GM12878 (cell line): ENCODE results near the gene CTBP1. TPM values are rescaled to one million over a fixed set of nuclear protein-coding genes. Genes with fewer than 3 reads are reported as not detected.

Experiments
- ATAC-seq: fragments of 200-7000 bp; cut with Tn5 transposase; 3 replicates; pipeline ENCODE4 v1.9.1; 2020; ENCODE audit warnings: mild to moderate bottlenecking, moderate library complexity
- BruUV-seq: library from RNA; stranded (reverse); fragments of 400-500 nt; replicated peaks from 2 replicates; lab custom pipeline; 2021; lab: Mats Ljungman, UMichigan
- CTCF ChIA-PET: fragments of 300-600 bp; sonication (Branson Sonifier 250); formaldehyde crosslinking; extraction: SDS; loops from one replicate; lab custom pipeline; 2021; ENCODE audit warnings: inconsistent platforms; lab: Yijun Ruan, JAX
- POLR2A ChIA-PET: fragments of 350-600 bp; formaldehyde crosslinking; extraction: SDS; loops from one replicate; lab custom pipeline; 2021; ENCODE audit warnings: inconsistent platforms; lab: Charles Lee
- RAD21 ChIA-PET: fragments of 300-600 bp; sonication (Branson Sonifier 250); formaldehyde crosslinking; loops from one replicate; lab custom pipeline; 2023; ENCODE audit warnings: antibody characterized with exemption; ENCODE audit not compliant: unreplicated experiment; lab: Charles Lee
- SMC1A ChIA-PET: fragments of 300-600 bp; sonication (Branson Sonifier 250); formaldehyde crosslinking; loops from one replicate; lab custom pipeline; 2023; ENCODE audit not compliant: unreplicated experiment, uncharacterized antibody; lab: Charles Lee
- DNase-seq: peaks from one replicate; pipeline ENCODE4 v3.0.0-alpha.2; 2011; ENCODE audit warnings: low read depth, low spot score
- FAIRE-seq: peaks from 3 replicates; lab custom pipeline; 2011; peaks lifted over from hg19 to GRCh38; lab: Jason Lieb, UNC
- H2AFZ ChIP-seq: 2 replicates; pipeline ENCODE4 v1.6.0; 2011; ENCODE audit warnings: low read depth, low read length, control low read depth; ENCODE audit not compliant: control insufficient read depth
- H3K27ac ChIP-seq: 2 replicates; pipeline ENCODE4 v1.5.1; 2011; ENCODE audit warnings: control low read depth; ENCODE audit not compliant: control insufficient read depth, insufficient read depth
- H3K27me3 ChIP-seq, 2 experiments: replicated peaks in 1 of 2; 2 replicates each; pipeline versions ENCODE4 v1.6.0 to v1.6.1; 2011; ENCODE audit warnings: low read length in 1 of 2; ENCODE audit not compliant: control insufficient read depth in 2 of 2, insufficient read depth in 2 of 2
- H3K36me3 ChIP-seq, 2 experiments: 2 replicates each; pipeline ENCODE4 v1.5.1; 2011; ENCODE audit warnings: low read length in 1 of 2; ENCODE audit not compliant: control insufficient read depth in 2 of 2, insufficient read depth in 2 of 2
- H3K4me1 ChIP-seq: 2 replicates; pipeline ENCODE4 v1.6.1; 2011; ENCODE audit warnings: mild to moderate bottlenecking, low read length, moderate library complexity, mixed read lengths; ENCODE audit not compliant: control insufficient read depth, insufficient read depth
- H3K4me2 ChIP-seq: 2 replicates; pipeline ENCODE4 v1.6.0; 2011; ENCODE audit warnings: control low read depth; ENCODE audit not compliant: control insufficient read depth, insufficient read depth
- H3K4me3 ChIP-seq: fragments of 200-600 bp; sonication (generic); 2 replicates; pipeline ENCODE4 v1.5.1; 2016
- H3K79me2 ChIP-seq: 2 replicates; pipeline ENCODE4 v1.6.0; 2011; ENCODE audit warnings: low read length; ENCODE audit not compliant: control insufficient read depth, insufficient read depth
- H3K9ac ChIP-seq: 2 replicates; pipeline ENCODE4 v1.8.0; 2011; ENCODE audit warnings: low read length, control low read depth, mixed read lengths; ENCODE audit not compliant: control insufficient read depth, insufficient read depth
- H3K9me3 ChIP-seq: replicated peaks from 3 replicates; pipeline ENCODE4 v1.5.1; 2011; ENCODE audit warnings: mild to moderate bottlenecking, low read length; ENCODE audit not compliant: control insufficient read depth, insufficient read depth
- H4K20me1 ChIP-seq: 2 replicates; pipeline ENCODE4 v1.6.0; 2011; ENCODE audit not compliant: control insufficient read depth, insufficient read depth
- ATF2 ChIP-seq: IDR thresholded peaks from 2 replicates; pipeline ENCODE4 v1.6.1; 2012; ENCODE audit warnings: low read length, inconsistent platforms
- CBX5 ChIP-seq: sonication (generic); IDR thresholded peaks from 2 replicates; pipeline ENCODE4 v1.6.1; 2016; ENCODE audit warnings: low read depth, moderate library complexity, mild to moderate bottlenecking, inconsistent platforms
- GABPA ChIP-seq: IDR thresholded peaks from 2 replicates; pipeline ENCODE4 v1.6.1; 2014; ENCODE audit warnings: antibody characterized with exemption, low read depth, mild to moderate bottlenecking, inconsistent platforms
- HCFC1 ChIP-seq: fragments of 150-350 bp; IDR thresholded peaks from 2 replicates; pipeline ENCODE4 v1.6.1; 2014; ENCODE audit warnings: low read length
- PAX5 ChIP-seq: IDR thresholded peaks from 2 replicates; pipeline ENCODE4 v1.6.1; 2011; ENCODE audit warnings: low read depth, low read length, borderline replicate concordance
- POLR2A ChIP-seq: IDR thresholded peaks from 2 replicates; pipeline ENCODE4 v1.6.1; 2011; ENCODE audit warnings: low read depth, mild to moderate bottlenecking, low read length
- SMC3 ChIP-seq: IDR thresholded peaks from 2 replicates; pipeline ENCODE4 v1.6.1; 2011; ENCODE audit warnings: low read length, improper control_type of control experiment, borderline replicate concordance
- TARDBP ChIP-seq: IDR thresholded peaks from 2 replicates; pipeline ENCODE4 v1.6.1; 2016; ENCODE audit warnings: borderline replicate concordance
- YBX1 ChIP-seq: fragments of 450-650 bp; IDR thresholded peaks from 2 replicates; pipeline ENCODE4 v1.6.1; 2016; ENCODE audit warnings: antibody characterized with exemption
- WGBS: methylation state at CpG from one replicate; pipeline ENCODE4 v1.1.6; 2016; ENCODE audit warnings: low lambda C conversion rate; ENCODE audit not compliant: insufficient replicate concordance, insufficient coverage; ENCODE audit errors: missing lambda C conversion rate; 5-methylcytosine and 5-hydroxymethylcytosine counted together
- in situ Hi-C: fragments of 300-500 bp; cut with MboI; formaldehyde crosslinking; loops from 9 replicates; pipeline ENCODE4 v1.14.3; 2018; ENCODE audit warnings: mixed read lengths
- intact Hi-C: fragments of 100-400 bp; cut with micrococcal nuclease; formaldehyde crosslinking; loops from one replicate; pipeline ENCODE4 v1.14.2; 2022; ENCODE audit not compliant: unreplicated experiment
- polyA plus RNA-seq, 11 experiments: library from polyadenylated mRNA; depleted of rRNA in 4 of 11; unstranded in 6 of 11; stranded (reverse) in 5 of 11; fragments of >200 nt; fragmentation: Nextera tagmentation in 4 of 11; fragmentation: Illumina TruSeq in 1 of 11; extraction: Ambion mirVana in 4 of 11; extraction: Trizol in 1 of 11; gene quantifications; 1 replicate in 1 of 11; 2 replicates in 10 of 11; pipeline versions ENCODE4 v1.2.1 to v1.2.3, GENCODE V29; 2011 to 2016; ENCODE audit warnings: inconsistent platforms in 2 of 11, missing spikeins in 2 of 11, low read depth in 1 of 11
- total RNA-seq, 4 experiments: library from RNA; depleted of rRNA in 3 of 4; stranded (reverse); fragments of >200 nt in 3 of 4; fragmentation: Illumina TruSeq in 1 of 4; extraction: Trizol in 1 of 4; gene quantifications; 2 replicates each; pipeline versions ENCODE4 v1.2.1 to v1.2.3, GENCODE V29; 2013 to 2021
- TF ChIP-seq, protein P1 (sequence below): fragments of 150-350 bp; IDR thresholded peaks from 2 replicates; pipeline ENCODE4 v1.6.1; 2016; ENCODE audit warnings: low read depth, low read length
- TF ChIP-seq, protein P2 (sequence below): IDR thresholded peaks from 2 replicates; pipeline ENCODE4 v1.6.1; 2011; ENCODE audit warnings: borderline replicate concordance, low read depth, mild to moderate bottlenecking, moderate library complexity, low read length; ENCODE audit not compliant: insufficient read depth, poor library complexity, severe bottlenecking

Gene CTBP1
- total and polyA plus RNA-seq, 10 of the 15 experiments (the other 5 are each of a cell fraction or from before 2014, with no cell fraction given), result 7.4 to 182 (median 63.1) TPM

- Histone ChIP-seq H3K4me3 (no peak overlapping the region), H3K4me2 (no peak overlapping the region), H3K9me3 (no peaks in the 10 kb centered on the region), H2AFZ (no peak overlapping the region), H3K36me3 (peaks cover 13 to 33% of the 10 kb centered on the region in 2 experiments), H3K27ac (no peak overlapping the region), H3K79me2 (no peaks in the 10 kb centered on the region), H3K4me1 (peaks cover 17% of the 10 kb centered on the region), H3K27me3 (no peaks in the 10 kb centered on the region), H3K9ac (no peak overlapping the region), H4K20me1 (no peaks in the 10 kb centered on the region)
- ChIA-PET RAD21 (no interaction called here), CTCF (no interaction called here), SMC1A (no interaction called here), POLR2A (no interaction called here)
- TF ChIP-seq YBX1, result no peak
- TF ChIP-seq TARDBP, result no peak
- in situ Hi-C loops (no loop called here), intact Hi-C loops (no loop called here)
- ATAC-seq, result no peak
- no peak for DNase-seq
- FAIRE-seq, result no peak
- 97% methylated on average over 13 of the region's 13 CpGs for WGBS
- BruUV-seq, result no TSS peak
Observed at GRCh38 chr4:1211371-1211770, 37.6 kb downstream of the CTBP1 start.

DNA sequence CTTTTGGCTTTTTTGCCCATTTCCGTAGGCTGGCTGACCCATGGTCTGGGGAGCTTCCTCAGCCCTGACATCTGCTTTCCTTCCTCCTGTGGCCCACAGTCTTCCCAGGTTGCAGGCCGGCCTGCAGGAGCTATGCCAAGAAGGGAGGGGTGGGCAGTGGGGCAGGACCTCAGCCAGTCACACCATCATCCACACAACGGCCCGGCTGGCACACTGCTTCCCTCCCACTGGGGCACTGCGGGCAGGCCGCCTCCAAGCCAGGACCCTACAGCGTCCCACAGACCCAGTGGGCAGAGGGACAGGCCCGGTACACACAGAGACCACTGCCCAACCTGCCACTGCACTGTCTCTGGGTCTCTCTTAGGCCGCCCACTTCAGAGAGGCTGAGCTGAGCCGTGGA lies 38.0 kb downstream of the CTBP1 start:
- H3K36me3 ChIP-seq, result peaks cover 13 to 30% of the 10 kb centered on the region in 2 experiments
- no peak for DNase-seq
- no peak for FAIRE-seq
- BruUV-seq, result no TSS peak
- H3K27me3 ChIP-seq, result no peaks in the 10 kb centered on the region
- no peaks in the 10 kb centered on the region for H3K79me2 ChIP-seq
- no peak overlapping the region for H3K9ac ChIP-seq
- no peaks in the 10 kb centered on the region for H3K9me3 ChIP-seq
- no peak for ATAC-seq
- in situ Hi-C loops (no loop called here), intact Hi-C loops (no loop called here)
- no peak overlapping the region for H2AFZ ChIP-seq
- CTCF ChIA-PET, result no interaction called here
- RAD21 ChIA-PET, result no interaction called here
- no peak overlapping the region for H3K4me3 ChIP-seq
- H3K27ac ChIP-seq, result no peak overlapping the region
- H3K4me2 ChIP-seq, result no peak overlapping the region
- POLR2A ChIA-PET, result no interaction called here
- SMC1A ChIA-PET, result no interaction called here
- H4K20me1 ChIP-seq, result no peaks in the 10 kb centered on the region
- 94% methylated on average over 10 of the region's 10 CpGs for WGBS
- H3K4me1 ChIP-seq, result peaks cover 13% of the 10 kb centered on the region
- TF ChIP-seq HCFC1 (no peak), CBX5 (no peak), ATF2 (no peak), SMC3 (no peak), POLR2A (no peak), GABPA (no peak), PAX5 (no peak), YBX1 (no peak)
- TF ChIP-seq, protein P1, sequence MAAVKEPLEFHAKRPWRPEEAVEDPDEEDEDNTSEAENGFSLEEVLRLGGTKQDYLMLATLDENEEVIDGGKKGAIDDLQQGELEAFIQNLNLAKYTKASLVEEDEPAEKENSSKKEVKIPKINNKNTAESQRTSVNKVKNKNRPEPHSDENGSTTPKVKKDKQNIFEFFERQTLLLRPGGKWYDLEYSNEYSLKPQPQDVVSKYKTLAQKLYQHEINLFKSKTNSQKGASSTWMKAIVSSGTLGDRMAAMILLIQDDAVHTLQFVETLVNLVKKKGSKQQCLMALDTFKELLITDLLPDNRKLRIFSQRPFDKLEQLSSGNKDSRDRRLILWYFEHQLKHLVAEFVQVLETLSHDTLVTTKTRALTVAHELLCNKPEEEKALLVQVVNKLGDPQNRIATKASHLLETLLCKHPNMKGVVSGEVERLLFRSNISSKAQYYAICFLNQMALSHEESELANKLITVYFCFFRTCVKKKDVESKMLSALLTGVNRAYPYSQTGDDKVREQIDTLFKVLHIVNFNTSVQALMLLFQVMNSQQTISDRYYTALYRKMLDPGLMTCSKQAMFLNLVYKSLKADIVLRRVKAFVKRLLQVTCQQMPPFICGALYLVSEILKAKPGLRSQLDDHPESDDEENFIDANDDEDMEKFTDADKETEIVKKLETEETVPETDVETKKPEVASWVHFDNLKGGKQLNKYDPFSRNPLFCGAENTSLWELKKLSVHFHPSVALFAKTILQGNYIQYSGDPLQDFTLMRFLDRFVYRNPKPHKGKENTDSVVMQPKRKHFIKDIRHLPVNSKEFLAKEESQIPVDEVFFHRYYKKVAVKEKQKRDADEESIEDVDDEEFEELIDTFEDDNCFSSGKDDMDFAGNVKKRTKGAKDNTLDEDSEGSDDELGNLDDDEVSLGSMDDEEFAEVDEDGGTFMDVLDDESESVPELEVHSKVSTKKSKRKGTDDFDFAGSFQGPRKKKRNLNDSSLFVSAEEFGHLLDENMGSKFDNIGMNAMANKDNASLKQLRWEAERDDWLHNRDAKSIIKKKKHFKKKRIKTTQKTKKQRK, result no peak
- TF ChIP-seq, protein P2, sequence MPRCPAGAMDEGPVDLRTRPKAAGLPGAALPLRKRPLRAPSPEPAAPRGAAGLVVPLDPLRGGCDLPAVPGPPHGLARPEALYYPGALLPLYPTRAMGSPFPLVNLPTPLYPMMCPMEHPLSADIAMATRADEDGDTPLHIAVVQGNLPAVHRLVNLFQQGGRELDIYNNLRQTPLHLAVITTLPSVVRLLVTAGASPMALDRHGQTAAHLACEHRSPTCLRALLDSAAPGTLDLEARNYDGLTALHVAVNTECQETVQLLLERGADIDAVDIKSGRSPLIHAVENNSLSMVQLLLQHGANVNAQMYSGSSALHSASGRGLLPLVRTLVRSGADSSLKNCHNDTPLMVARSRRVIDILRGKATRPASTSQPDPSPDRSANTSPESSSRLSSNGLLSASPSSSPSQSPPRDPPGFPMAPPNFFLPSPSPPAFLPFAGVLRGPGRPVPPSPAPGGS, result no peak
